Body of pancreas (tissue), 4 donors: ENCODE measurements around the gene DOK1. TPM values are rescaled to one million over a fixed set of nuclear protein-coding genes. Genes with fewer than 3 reads are reported as not detected.

ENCODE experiments used
- ATAC-seq: fragments of 150-250 bp; one replicate; pipeline ENCODE4 v1.9.1; 2016
- DNase-seq, 4 donors: peaks; one replicate each; pipeline ENCODE4 v3.0.0-alpha.2; 2019
- H3K27ac ChIP-seq, 4 donors: fragments of 200-600 bp; sonication (generic); 1 replicate in 3 of 4; 2 replicates in 1 of 4; pipeline versions ENCODE4 v1.5.1 to v1.6.1; 2016 to 2019; ENCODE audit warnings: mild to moderate bottlenecking in 1 of 4, mixed read lengths in 1 of 4, moderate library complexity in 1 of 4
- H3K27me3 ChIP-seq, 2 donors: fragments of 200-600 bp; sonication (generic); one replicate each; pipeline ENCODE4 v1.6.0; 2016; ENCODE audit warnings: mild to moderate bottlenecking in 1 of 2
- H3K36me3 ChIP-seq, 2 donors: fragments of 200-600 bp; sonication (generic); replicated peaks in 1 of 2; 2 replicates each; pipeline ENCODE4 v1.5.1; 2016; ENCODE audit warnings: low read depth in 2 of 2; ENCODE audit not compliant: insufficient read depth in 1 of 2
- H3K4me1 ChIP-seq: fragments of 200-600 bp; sonication (generic); one replicate; pipeline ENCODE4 v1.6.0; 2016
- H3K4me3 ChIP-seq, 2 donors: fragments of 200-600 bp; sonication (generic); 1 replicate in 1 of 2; 2 replicates in 1 of 2; pipeline ENCODE4 v1.5.1; 2016 to 2019
- H3K9me3 ChIP-seq, 3 donors: fragments of 200-600 bp; sonication (generic); 1 replicate in 2 of 3; 2 replicates in 1 of 3; pipeline ENCODE4 v1.5.1; 2016
- CTCF ChIP-seq, 7 experiments: fragments of 450-650 bp in 4 of 7; fragments of 200-600 bp in 3 of 7; sonication (generic) in 3 of 7; IDR thresholded peaks; one replicate each; pipeline ENCODE4 v1.5.1; 2016 to 2019; ENCODE audit warnings: antibody characterized with exemption in 7 of 7
- POLR2A ChIP-seq, 3 donors: fragments of 450-650 bp; IDR thresholded peaks; one replicate each; pipeline ENCODE4 v1.6.1; 2016; ENCODE audit warnings: antibody characterized with exemption in 3 of 3, mild to moderate bottlenecking in 2 of 3
- WGBS, 2 donors: methylation state at CpG; one replicate each; pipeline ENCODE4 v1.1.5; 2017; 5-methylcytosine and 5-hydroxymethylcytosine counted together
- intact Hi-C: fragments of 100-400 bp; cut with DNase I; formaldehyde crosslinking; loops from one replicate; pipeline ENCODE4 v1.15.1; 2023
- total RNA-seq, 2 donors: library from RNA; depleted of rRNA; stranded (reverse); fragments of >200 nt; gene quantifications; one replicate each; pipeline ENCODE4 v1.1.0, GENCODE V29; 2016

Gene DOK1
- total RNA-seq, 2 donors from 2014 or later: 9.2 to 15.3 TPM

- no peaks in the 10 kb centered on the region for H3K36me3 ChIP-seq
- no peaks in the 10 kb centered on the region for H3K27me3 ChIP-seq
- H3K27ac ChIP-seq: peak overlapping the region in 1 of 4 donors; percentile 54
- H3K4me1 ChIP-seq: no peaks in the 10 kb centered on the region
- no peak overlapping the region for H3K4me3 ChIP-seq
- TF ChIP-seq POLR2A (IDR thresholded peaks at IDR 0.05): no peak
- TF ChIP-seq CTCF (IDR thresholded peaks at IDR 0.05): no peak
- peak in 1 of 4 donors; percentile 50 for DNase-seq
- intact Hi-C loops: loop anchor here (5.0 kb wide), 1 partner anchor 90 kb away; no protein-coding TSS in a partner anchor
- H3K9me3 ChIP-seq: no peaks in the 10 kb centered on the region
- 50 to 65% methylated on average over 2 of the region's 2 CpGs for WGBS, 2 donors
- ATAC-seq: peak; percentile 40
Measured at GRCh38 chr2:74577448-74577847, 22.9 kb downstream of the DOK1 start.

DNA sequence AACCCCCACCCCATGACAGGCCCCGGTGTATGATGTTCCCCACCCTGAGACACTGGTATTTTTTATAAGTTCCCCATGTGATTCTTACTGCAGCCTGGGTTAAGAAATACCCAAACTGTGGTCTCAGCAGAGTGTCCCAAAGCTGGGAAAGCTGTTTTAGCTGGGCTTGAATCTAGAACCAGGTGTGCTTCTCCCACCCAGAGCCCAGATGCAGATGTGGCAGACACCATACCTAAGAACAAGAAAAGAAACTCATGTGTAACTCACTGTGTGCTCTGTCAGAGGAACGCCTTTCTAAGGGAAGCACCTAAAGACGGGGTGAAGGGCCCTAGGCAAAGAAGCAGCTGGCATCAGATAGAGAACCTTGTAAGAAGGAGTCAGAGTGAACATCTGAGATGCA lies 23.9 kb downstream of the DOK1 start:
- intact Hi-C loops: loop anchor here (5.0 kb wide), 1 partner anchor 91 kb away; no protein-coding TSS in a partner anchor
- Histone ChIP-seq H3K36me3 (no peaks in the 10 kb centered on the region), H3K4me1 (no peaks in the 10 kb centered on the region), H3K27ac (no peak overlapping the region), H3K27me3 (no peaks in the 10 kb centered on the region), H3K4me3 (no peak overlapping the region), H3K9me3 (no peaks in the 10 kb centered on the region)
- WGBS, 2 donors: 74 to 78% methylated on average over 3 of the region's 3 CpGs
- no peak for ATAC-seq
- DNase-seq: no peak
- TF ChIP-seq CTCF (IDR thresholded peaks at IDR 0.05) (no peak), POLR2A (IDR thresholded peaks at IDR 0.05) (no peak)

DNA sequence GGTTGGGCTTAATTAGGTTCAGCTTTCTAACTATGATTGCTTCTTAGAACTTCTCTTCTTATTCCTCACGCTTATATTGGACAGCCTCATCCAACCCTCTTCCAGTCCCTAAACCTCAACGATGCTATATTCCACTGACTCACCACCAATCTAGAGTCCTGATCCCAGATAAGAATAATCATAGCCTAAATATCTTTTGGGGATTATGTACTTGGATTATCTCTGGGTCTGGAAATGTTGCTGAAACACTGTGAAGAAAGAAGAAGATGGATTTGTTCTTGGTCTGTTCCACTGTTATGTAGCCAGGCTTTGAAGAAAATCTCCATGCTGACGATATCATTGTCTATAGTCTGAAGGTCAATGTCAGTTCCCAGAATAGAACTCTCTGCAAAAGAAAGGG lies 26.9 kb downstream of the DOK1 start:
- 55 to 64% methylated on average over 3 of the region's 3 CpGs for WGBS, 2 donors
- H3K4me1 ChIP-seq: no peaks in the 10 kb centered on the region
- no peaks in the 10 kb centered on the region for H3K9me3 ChIP-seq
- TF ChIP-seq POLR2A (IDR thresholded peaks at IDR 0.05): no peak
- no peak for TF ChIP-seq CTCF (IDR thresholded peaks at IDR 0.05)
- intact Hi-C loops: no loop called here
- no peak for DNase-seq
- ATAC-seq: no peak
- H3K27me3 ChIP-seq: no peaks in the 10 kb centered on the region
- no peaks in the 10 kb centered on the region for H3K36me3 ChIP-seq
- no peak overlapping the region for H3K27ac ChIP-seq
- H3K4me3 ChIP-seq: no peak overlapping the region

DNA sequence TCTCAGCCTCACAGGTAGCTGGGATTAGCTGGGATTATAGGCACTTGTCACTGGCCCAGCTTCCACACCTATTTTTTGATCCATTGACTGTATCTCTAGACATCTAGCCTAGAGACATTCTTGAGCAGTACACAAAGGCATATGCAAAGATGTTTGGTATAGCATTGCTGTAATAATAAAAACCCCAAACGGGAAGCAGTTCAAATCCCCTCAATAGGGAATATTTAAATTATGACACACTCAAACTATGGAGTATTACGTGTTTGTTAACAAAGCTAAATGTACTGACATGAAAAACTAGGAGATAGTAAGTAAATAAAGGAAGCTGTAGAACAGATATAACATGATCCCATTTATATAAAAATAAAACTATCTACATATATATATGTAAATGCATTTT lies 27.7 kb downstream of the DOK1 start:
- no peak for TF ChIP-seq POLR2A (IDR thresholded peaks at IDR 0.05)
- no peak for TF ChIP-seq CTCF (IDR thresholded peaks at IDR 0.05)
- no peaks in the 10 kb centered on the region for H3K27me3 ChIP-seq
- H3K9me3 ChIP-seq: no peaks in the 10 kb centered on the region
- no peak overlapping the region for H3K27ac ChIP-seq
- H3K36me3 ChIP-seq: no peaks in the 10 kb centered on the region
- no peak for ATAC-seq
- intact Hi-C loops: no loop called here
- H3K4me3 ChIP-seq: no peak overlapping the region
- 50 to 64% methylated on average over 2 of the region's 2 CpGs for WGBS, 2 donors
- no peaks in the 10 kb centered on the region for H3K4me1 ChIP-seq
- no peak for DNase-seq

GRCh38 chr2:74583504-74583903 lies 29.0 kb downstream of the DOK1 start:
- intact Hi-C loops: no loop called here
- Histone ChIP-seq H3K36me3 (no peaks in the 10 kb centered on the region), H3K27me3 (no peaks in the 10 kb centered on the region), H3K9me3 (no peaks in the 10 kb centered on the region), H3K27ac (no peak overlapping the region), H3K4me3 (no peak overlapping the region), H3K4me1 (no peaks in the 10 kb centered on the region)
- DNase-seq: no peak
- no peak for ATAC-seq
- TF ChIP-seq POLR2A (IDR thresholded peaks at IDR 0.05) (no peak), CTCF (IDR thresholded peaks at IDR 0.05) (no peak)
